Measurements from ENCODE around the gene CCM2L. TPM values are rescaled to one million over a fixed set of nuclear protein-coding genes. Genes with fewer than 3 reads are reported as not detected.

The CCM2L gene
- total and polyA plus RNA-seq, 10 of the 15 experiments (the other 5 are each of a cell fraction or from before 2014, with no cell fraction given) = not detected

DNA sequence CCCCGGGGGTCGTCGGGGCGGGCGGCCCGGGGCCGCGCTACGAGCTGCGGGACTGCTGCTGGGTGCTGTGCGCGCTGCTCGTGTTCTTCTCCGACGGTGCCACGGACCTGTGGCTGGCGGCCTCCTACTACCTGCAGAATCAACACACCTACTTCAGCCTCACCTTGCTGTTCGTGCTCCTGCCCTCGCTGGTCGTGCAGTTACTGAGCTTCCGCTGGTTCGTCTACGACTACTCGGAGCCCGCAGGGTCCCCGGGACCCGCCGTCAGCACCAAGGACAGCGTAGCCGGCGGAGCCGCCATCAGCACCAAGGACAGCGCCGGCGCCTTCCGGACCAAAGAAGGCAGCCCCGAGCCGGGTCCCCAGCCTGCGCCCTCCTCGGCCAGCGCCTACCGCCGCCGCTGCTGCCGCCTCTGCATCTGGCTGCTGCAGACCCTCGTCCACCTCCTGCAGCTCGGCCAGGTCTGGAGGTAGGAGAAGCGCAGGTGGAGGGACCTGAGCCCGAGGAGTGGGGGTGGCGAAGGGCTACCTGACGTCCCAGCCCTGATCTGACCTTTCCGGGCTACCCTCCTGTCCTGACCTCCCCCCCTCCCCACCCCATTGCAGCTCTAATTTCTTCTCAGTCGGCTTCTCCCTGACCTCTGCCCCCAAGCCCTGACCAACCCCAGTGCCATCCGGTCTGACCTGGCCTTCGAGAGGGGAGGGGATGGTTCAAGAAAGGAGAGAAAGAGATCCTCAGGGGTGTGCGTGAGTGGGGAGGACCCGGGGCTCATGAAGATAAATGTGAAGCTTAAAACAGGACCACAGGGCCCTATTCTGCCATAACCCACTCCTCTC is 41.7 kb upstream of the CCM2L start (continued):
- TF ChIP-seq EZH2 (IDR thresholded peaks at IDR 0.05; ENCODE audit: borderline replicate concordance, control insufficient read depth, low read depth, low read length) (no peak), EGR1 (IDR thresholded peaks at IDR 0.05; ENCODE audit: borderline replicate concordance in 1 of 2, low read depth in 2 of 2, low read length in 2 of 2) (no peak), JUND (IDR thresholded peaks at IDR 0.05; ENCODE audit: low read depth, low read length) (no peak), HCFC1 (IDR thresholded peaks at IDR 0.05; ENCODE audit: low read length) (no peak; the same call in 1 of the 2 replicates), NR2C1 (IDR thresholded peaks at IDR 0.05) (no peak), CBX3 (IDR thresholded peaks at IDR 0.05; ENCODE audit: borderline replicate concordance, low read depth) (no peak), MTA3 (IDR thresholded peaks at IDR 0.05; ENCODE audit: borderline replicate concordance, low read length) (no peak), RAD21 (IDR thresholded peaks at IDR 0.05; ENCODE audit: insufficient read depth, low read depth, low read length) (no peak), MEF2B (IDR thresholded peaks at IDR 0.05; ENCODE audit: partially characterized antibody, poor library complexity, severe bottlenecking) (no peak), MTA2 (IDR thresholded peaks at IDR 0.05; ENCODE audit: low read depth) (no peak), CHD2 (IDR thresholded peaks at IDR 0.05; ENCODE audit: borderline replicate concordance, low read depth, low read length) (no peak), SRF (IDR thresholded peaks at IDR 0.05; ENCODE audit: low read depth in 2 of 2, low read length in 2 of 2) (peak; percentile 72 to 85; a peak in 3 of 4 replicates), TBL1XR1 (IDR thresholded peaks at IDR 0.05; ENCODE audit: low read depth, low read length) (no peak), MYC (IDR thresholded peaks at IDR 0.05; ENCODE audit: insufficient read depth, insufficient read length, insufficient replicate concordance, low read length, severe bottlenecking) (no peak), ZNF217 (IDR thresholded peaks at IDR 0.05) (no peak), POLR2A (IDR thresholded peaks at IDR 0.05; ENCODE audit: low read depth, low read length) (no peak), IKZF1 (conservative IDR thresholded peaks at IDR 0.05) (no peak; the same call in 1 of the 2 replicates), TCF3 (IDR thresholded peaks at IDR 0.05; ENCODE audit: borderline replicate concordance, insufficient read depth, low read depth, low read length) (no peak), RFX5 (IDR thresholded peaks at IDR 0.05; ENCODE audit: low read depth, low read length) (no peak), BMI1 (IDR thresholded peaks at IDR 0.05; ENCODE audit: borderline replicate concordance) (no peak)
- TF ChIP-seq, protein P1, sequence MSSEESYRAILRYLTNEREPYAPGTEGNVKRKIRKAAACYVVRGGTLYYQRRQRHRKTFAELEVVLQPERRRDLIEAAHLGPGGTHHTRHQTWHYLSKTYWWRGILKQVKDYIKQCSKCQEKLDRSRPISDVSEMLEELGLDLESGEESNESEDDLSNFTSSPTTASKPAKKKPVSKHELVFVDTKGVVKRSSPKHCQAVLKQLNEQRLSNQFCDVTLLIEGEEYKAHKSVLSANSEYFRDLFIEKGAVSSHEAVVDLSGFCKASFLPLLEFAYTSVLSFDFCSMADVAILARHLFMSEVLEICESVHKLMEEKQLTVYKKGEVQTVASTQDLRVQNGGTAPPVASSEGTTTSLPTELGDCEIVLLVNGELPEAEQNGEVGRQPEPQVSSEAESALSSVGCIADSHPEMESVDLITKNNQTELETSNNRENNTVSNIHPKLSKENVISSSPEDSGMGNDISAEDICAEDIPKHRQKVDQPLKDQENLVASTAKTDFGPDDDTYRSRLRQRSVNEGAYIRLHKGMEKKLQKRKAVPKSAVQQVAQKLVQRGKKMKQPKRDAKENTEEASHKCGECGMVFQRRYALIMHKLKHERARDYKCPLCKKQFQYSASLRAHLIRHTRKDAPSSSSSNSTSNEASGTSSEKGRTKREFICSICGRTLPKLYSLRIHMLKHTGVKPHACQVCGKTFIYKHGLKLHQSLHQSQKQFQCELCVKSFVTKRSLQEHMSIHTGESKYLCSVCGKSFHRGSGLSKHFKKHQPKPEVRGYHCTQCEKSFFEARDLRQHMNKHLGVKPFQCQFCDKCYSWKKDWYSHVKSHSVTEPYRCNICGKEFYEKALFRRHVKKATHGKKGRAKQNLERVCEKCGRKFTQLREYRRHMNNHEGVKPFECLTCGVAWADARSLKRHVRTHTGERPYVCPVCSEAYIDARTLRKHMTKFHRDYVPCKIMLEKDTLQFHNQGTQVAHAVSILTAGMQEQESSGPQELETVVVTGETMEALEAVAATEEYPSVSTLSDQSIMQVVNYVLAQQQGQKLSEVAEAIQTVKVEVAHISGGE (CRISPR knock-in tag; IDR thresholded peaks at IDR 0.05) = no peak
- TF ChIP-seq, protein P2, sequence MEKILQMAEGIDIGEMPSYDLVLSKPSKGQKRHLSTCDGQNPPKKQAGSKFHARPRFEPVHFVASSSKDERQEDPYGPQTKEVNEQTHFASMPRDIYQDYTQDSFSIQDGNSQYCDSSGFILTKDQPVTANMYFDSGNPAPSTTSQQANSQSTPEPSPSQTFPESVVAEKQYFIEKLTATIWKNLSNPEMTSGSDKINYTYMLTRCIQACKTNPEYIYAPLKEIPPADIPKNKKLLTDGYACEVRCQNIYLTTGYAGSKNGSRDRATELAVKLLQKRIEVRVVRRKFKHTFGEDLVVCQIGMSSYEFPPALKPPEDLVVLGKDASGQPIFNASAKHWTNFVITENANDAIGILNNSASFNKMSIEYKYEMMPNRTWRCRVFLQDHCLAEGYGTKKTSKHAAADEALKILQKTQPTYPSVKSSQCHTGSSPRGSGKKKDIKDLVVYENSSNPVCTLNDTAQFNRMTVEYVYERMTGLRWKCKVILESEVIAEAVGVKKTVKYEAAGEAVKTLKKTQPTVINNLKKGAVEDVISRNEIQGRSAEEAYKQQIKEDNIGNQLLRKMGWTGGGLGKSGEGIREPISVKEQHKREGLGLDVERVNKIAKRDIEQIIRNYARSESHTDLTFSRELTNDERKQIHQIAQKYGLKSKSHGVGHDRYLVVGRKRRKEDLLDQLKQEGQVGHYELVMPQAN (conservative IDR thresholded peaks at IDR 0.05) = peak; percentile 95
- TF ChIP-seq, protein P3, sequence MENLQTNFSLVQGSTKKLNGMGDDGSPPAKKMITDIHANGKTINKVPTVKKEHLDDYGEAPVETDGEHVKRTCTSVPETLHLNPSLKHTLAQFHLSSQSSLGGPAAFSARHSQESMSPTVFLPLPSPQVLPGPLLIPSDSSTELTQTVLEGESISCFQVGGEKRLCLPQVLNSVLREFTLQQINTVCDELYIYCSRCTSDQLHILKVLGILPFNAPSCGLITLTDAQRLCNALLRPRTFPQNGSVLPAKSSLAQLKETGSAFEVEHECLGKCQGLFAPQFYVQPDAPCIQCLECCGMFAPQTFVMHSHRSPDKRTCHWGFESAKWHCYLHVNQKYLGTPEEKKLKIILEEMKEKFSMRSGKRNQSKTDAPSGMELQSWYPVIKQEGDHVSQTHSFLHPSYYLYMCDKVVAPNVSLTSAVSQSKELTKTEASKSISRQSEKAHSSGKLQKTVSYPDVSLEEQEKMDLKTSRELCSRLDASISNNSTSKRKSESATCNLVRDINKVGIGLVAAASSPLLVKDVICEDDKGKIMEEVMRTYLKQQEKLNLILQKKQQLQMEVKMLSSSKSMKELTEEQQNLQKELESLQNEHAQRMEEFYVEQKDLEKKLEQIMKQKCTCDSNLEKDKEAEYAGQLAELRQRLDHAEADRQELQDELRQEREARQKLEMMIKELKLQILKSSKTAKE (IDR thresholded peaks at IDR 0.05; ENCODE audit: low read depth, poor library complexity, severe bottlenecking) = no peak
